ENCODE results near the gene FYB2.

GRCh38 chr1:56816909-56817308, 2.3 kb downstream of the FYB2 start:
- no peak for TF ChIP-seq CDX4 (CRISPR knock-in tag; IDR thresholded peaks at IDR 0.05; ENCODE audit: borderline replicate concordance)
- no peak for TF ChIP-seq CTCF (IDR thresholded peaks at IDR 0.05)
- TF ChIP-seq AFF4 (CRISPR knock-in tag; IDR thresholded peaks at IDR 0.05; ENCODE audit: borderline replicate concordance), result no peak
- no peak for TF ChIP-seq NFATC4 (CRISPR knock-in tag; IDR thresholded peaks at IDR 0.05)
- TF ChIP-seq USF2 (CRISPR knock-in tag; IDR thresholded peaks at IDR 0.05), result no peak
- no peak for TF ChIP-seq SP1 (CRISPR knock-in tag; conservative IDR thresholded peaks at IDR 0.05)
- TF ChIP-seq E2F4 (CRISPR knock-in tag; IDR thresholded peaks at IDR 0.05; ENCODE audit: borderline replicate concordance, low read depth), result no peak
- TF ChIP-seq ETV6 (CRISPR knock-in tag; IDR thresholded peaks at IDR 0.05), result no peak
- no peak for TF ChIP-seq ZNF232 (CRISPR knock-in tag; IDR thresholded peaks at IDR 0.05)
- no peak for TF ChIP-seq SMAD4 (CRISPR knock-in tag; IDR thresholded peaks at IDR 0.05)
